Spleen (tissue), 11 donors: ENCODE measurements around the gene FYB1. TPM values are rescaled to one million over a fixed set of nuclear protein-coding genes. Genes with fewer than 3 reads are reported as not detected.

Experiments used
- DNase-seq: peaks from one replicate; pipeline ENCODE4 v3.0.0-alpha.2; 2020
- H3K27ac ChIP-seq, 8 donors: fragments of 200-600 bp; sonication (generic) in 7 of 8; 1 replicate in 4 of 8; 2 replicates in 4 of 8; pipeline versions ENCODE4 v1.5.0 to v1.8.0; 2016 to 2021; ENCODE audit warnings: inconsistent platforms in 4 of 8, mild to moderate bottlenecking in 4 of 8, moderate library complexity in 1 of 8
- H3K27me3 ChIP-seq, 7 donors: fragments of 200-600 bp; sonication (generic) in 6 of 7; replicated peaks in 1 of 7; 1 replicate in 4 of 7; 2 replicates in 3 of 7; pipeline versions ENCODE4 v1.5.0 to v1.8.0; 2016 to 2021; ENCODE audit warnings: inconsistent platforms in 3 of 7, mild to moderate bottlenecking in 1 of 7
- H3K36me3 ChIP-seq, 6 donors: fragments of 200-600 bp; sonication (generic) in 5 of 6; 1 replicate in 4 of 6; 2 replicates in 2 of 6; pipeline versions ENCODE4 v1.5.0 to v1.8.0; 2016 to 2021; ENCODE audit warnings: inconsistent platforms in 2 of 6
- H3K4me1 ChIP-seq, 6 donors: fragments of 200-600 bp; sonication (generic) in 5 of 6; 1 replicate in 3 of 6; 2 replicates in 3 of 6; pipeline versions ENCODE4 v1.5.0 to v1.8.0; 2016 to 2021; ENCODE audit warnings: inconsistent platforms in 3 of 6
- H3K4me3 ChIP-seq, 8 donors: fragments of 200-600 bp; sonication (generic) in 7 of 8; 1 replicate in 4 of 8; 2 replicates in 4 of 8; pipeline versions ENCODE4 v1.5.0 to v1.8.0; 2016 to 2021; ENCODE audit warnings: inconsistent platforms in 4 of 8, mild to moderate bottlenecking in 4 of 8, moderate library complexity in 2 of 8
- H3K9me3 ChIP-seq, 8 donors: fragments of 200-600 bp; sonication (generic) in 7 of 8; 1 replicate in 4 of 8; 2 replicates in 4 of 8; pipeline versions ENCODE4 v1.5.0 to v1.8.0; 2016 to 2021; ENCODE audit warnings: inconsistent platforms in 4 of 8
- CTCF ChIP-seq, 11 experiments: fragments of 200-600 bp in 7 of 11; fragments of 450-650 bp in 4 of 11; sonication (generic) in 4 of 11; IDR thresholded peaks in 8 of 11; conservative IDR thresholded peaks in 3 of 11; 1 replicate in 7 of 11; 2 replicates in 4 of 11; pipeline versions ENCODE4 v1.4.0 to v1.8.0; 2016 to 2021; ENCODE audit warnings: antibody characterized with exemption in 11 of 11, inconsistent platforms in 4 of 11, mild to moderate bottlenecking in 1 of 11
- POLR2A ChIP-seq, 3 donors: fragments of 450-650 bp; IDR thresholded peaks; one replicate each; pipeline ENCODE4 v1.5.1; 2017; ENCODE audit warnings: antibody characterized with exemption in 3 of 3, mild to moderate bottlenecking in 1 of 3
- POLR2AphosphoS5 ChIP-seq, 3 donors: sonication (generic); formaldehyde crosslinking; IDR thresholded peaks; one replicate each; pipeline ENCODE4 v1.5.1; 2017; ENCODE audit warnings: antibody characterized with exemption in 3 of 3
- WGBS, 5 donors: extraction: QIAGEN DNeasy Blood & Tissue Kit in 3 of 5; methylation state at CpG; one replicate each; pipeline versions ENCODE4 v1.1.5 to v1.1.7; 2013 to 2018; 5-methylcytosine and 5-hydroxymethylcytosine counted together
- intact Hi-C: fragments of 100-400 bp; cut with DNase I; formaldehyde crosslinking; loops from one replicate; pipeline ENCODE4 v1.15.0; 2023; ENCODE audit warnings: low total_unique reads
- polyA plus RNA-seq, 3 donors: library from polyadenylated mRNA; stranded (reverse); fragments of 200-250 nt; gene quantifications; one replicate each; pipeline ENCODE4 v1.2.1, GENCODE V29; 2013
- total RNA-seq, 7 donors: library from RNA; depleted of rRNA in 3 of 7; stranded (reverse); fragments of >200 nt in 3 of 7; fragmentation: NEBNext Ultra II Directional in 4 of 7; extraction: Animal tissue kit (Norgen Biotek cat#: 25700) in 4 of 7; gene quantifications; one replicate each; pipeline versions ENCODE4 v1.1.0 to v1.2.1, GENCODE V29; 2016 to 2021
- donor health status: healthy with polysubstance abuse.
- donor health status: DM: no; HTN: no; CAD: no; lungs with moderate emphysema.
- donor health status: DM: no; HTN: no; CAD: no.
- donor health status: Bipolar disorder and iron deficiency.
- donor health status: healthy.
- donor health status: DM: no; HTN: no; CAD: no.
- donor health status: DM: yes; HTN: yes; CAD: no.

Gene FYB1
- total and polyA plus RNA-seq, 10 donors = 21.0 to 287 (median 200) TPM

DNA sequence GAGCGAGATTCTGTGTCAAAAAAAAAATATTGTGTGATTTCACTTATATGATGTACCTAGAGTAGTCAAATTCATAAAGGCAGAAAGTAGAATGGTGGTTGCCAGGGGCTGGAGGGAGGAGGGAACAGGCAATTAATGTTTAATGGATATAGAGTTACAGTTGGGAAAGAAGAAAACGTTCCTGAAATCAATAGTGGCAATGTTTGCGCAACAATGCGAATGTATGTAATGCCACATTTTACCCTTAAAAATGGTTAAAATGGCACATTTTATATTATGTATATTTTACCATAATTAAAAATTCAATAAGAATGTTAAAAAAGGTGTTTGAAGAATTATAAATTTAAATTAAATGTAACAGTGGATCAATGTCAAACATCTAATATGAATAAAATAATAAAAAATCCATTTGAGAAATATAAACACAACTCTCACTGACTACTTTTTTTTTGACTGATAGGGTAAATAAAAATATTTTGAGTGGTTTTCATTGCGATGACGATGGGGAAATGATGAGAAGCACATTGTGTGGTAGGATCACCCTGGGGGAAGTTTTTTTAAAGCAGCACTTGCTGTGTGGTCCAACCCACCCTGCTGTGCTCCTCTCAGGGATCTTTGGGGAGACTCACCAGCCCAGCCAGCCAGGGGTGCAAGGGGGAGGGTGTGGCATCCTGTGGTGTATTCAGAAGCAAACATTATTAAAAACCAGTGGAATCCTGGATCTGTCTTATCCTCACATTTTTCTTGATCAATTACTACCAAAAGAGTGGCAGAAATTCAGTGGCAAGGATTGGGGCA is 4.3 kb downstream of the FYB1 start:
- Histone ChIP-seq H3K36me3 (no peaks in the 10 kb centered on the region), H3K9me3 (no peaks in the 10 kb centered on the region), H3K4me3 (peak overlapping the region in 1 of 8 donors; percentile 65), H3K27me3 (no peaks in the 10 kb centered on the region), H3K4me1 (peaks cover 22 to 99% (median 80%) of the 10 kb centered on the region in 6 donors), H3K27ac (peak overlapping the region in 7 of 8 donors; percentile 3 to 88 (median 79))
- 66 to 79% (median 70%) methylated on average over 6 of the region's 6 CpGs for WGBS, 5 donors
- no peak for TF ChIP-seq POLR2AphosphoS5 (IDR thresholded peaks at IDR 0.05)
- intact Hi-C loops = loop anchor here (5.0 kb wide), 2 partner anchors 67 to 357 kb away; no protein-coding TSS in a partner anchor
- no peak for DNase-seq

GRCh38 chr5:39213447-39214207 is 5.7 kb downstream of the FYB1 start:
- no peaks in the 10 kb centered on the region for H3K27me3 ChIP-seq
- TF ChIP-seq CTCF (IDR thresholded peaks at IDR 0.05 in 8 of 11, conservative IDR thresholded peaks at IDR 0.05 in 3 of 11) (no peak), POLR2A (IDR thresholded peaks at IDR 0.05) (no peak), POLR2AphosphoS5 (IDR thresholded peaks at IDR 0.05) (no peak)
- intact Hi-C loops = no loop called here
- no peak for DNase-seq
- peaks cover 0 to 9% (median 0%) of the 10 kb centered on the region in 6 donors for H3K36me3 ChIP-seq
- peak overlapping the region in 1 of 8 donors; percentile 31 for H3K4me3 ChIP-seq
- WGBS, 5 donors = 52 to 61% (median 58%) methylated on average over 6 of the region's 6 CpGs
- peak overlapping the region; percentile 39 to 88 (median 78) for H3K27ac ChIP-seq
- H3K9me3 ChIP-seq = no peaks in the 10 kb centered on the region
- peaks cover 23 to 100% (median 88%) of the 10 kb centered on the region in 6 donors for H3K4me1 ChIP-seq

DNA sequence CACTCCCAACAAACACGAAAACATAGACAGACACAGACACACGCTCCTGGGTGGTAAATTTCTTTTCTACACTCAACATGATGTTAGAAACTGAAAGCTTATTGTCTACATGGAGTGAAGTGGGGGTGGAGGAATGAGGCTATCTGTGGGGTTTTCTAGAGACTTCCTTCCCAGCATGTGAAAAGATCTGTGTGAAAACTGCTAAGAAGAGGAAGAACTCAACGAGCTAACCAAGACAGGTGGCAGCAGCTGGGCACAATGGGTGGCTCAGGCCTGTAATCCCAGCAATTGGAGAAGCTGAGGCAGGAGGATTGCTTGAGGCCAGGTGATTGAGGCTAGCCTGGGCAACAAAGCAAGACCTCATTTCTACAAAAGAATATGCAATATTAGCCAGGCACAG is 7.6 kb downstream of the FYB1 start:
- TF ChIP-seq POLR2AphosphoS5 (IDR thresholded peaks at IDR 0.05) = no peak
- no peak for TF ChIP-seq POLR2A (IDR thresholded peaks at IDR 0.05)
- TF ChIP-seq CTCF (IDR thresholded peaks at IDR 0.05 in 8 of 11, conservative IDR thresholded peaks at IDR 0.05 in 3 of 11) = no peak
- 39 to 53% (median 51%) methylated on average over 3 of the region's 3 CpGs for WGBS, 5 donors
- Histone ChIP-seq H3K4me3 (peak overlapping the region in 1 of 8 donors; percentile 8), H3K27ac (peak overlapping the region; percentile 42 to 88 (median 78)), H3K9me3 (no peaks in the 10 kb centered on the region), H3K27me3 (no peaks in the 10 kb centered on the region), H3K36me3 (peaks cover 0 to 9% (median 0%) of the 10 kb centered on the region in 6 donors), H3K4me1 (peaks cover 23 to 100% (median 80%) of the 10 kb centered on the region in 6 donors)
- DNase-seq = no peak
- intact Hi-C loops = no loop called here

DNA sequence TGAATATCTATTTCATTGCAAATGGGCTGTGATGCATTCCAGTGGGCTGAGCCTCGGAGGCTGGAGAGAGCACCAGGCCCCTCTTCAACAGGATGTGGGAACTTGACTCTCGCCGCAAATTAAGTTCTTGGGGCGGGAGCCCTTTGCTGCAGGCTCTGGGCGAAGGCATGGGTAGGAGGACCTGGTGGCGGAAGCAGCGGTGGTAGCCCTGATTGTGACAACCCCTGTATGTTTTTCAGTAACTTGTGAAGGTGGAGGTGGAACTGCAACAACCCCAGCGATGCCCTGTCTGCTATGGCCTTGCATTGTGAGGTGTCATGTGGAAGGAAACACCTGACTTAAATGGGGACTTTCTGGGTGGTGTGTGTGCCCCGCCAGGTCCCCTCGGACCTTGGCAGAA is 9.4 kb downstream of the FYB1 start:
- no peak for TF ChIP-seq CTCF (IDR thresholded peaks at IDR 0.05 in 8 of 11, conservative IDR thresholded peaks at IDR 0.05 in 3 of 11)
- no peak for TF ChIP-seq POLR2A (IDR thresholded peaks at IDR 0.05)
- peak; percentile 44 to 71 (median 68) for TF ChIP-seq POLR2AphosphoS5 (IDR thresholded peaks at IDR 0.05)
- WGBS, 5 donors = 6 to 57% (median 28%) methylated on average over 10 of the region's 10 CpGs
- Histone ChIP-seq H3K36me3 (peaks cover 0 to 9% (median 0%) of the 10 kb centered on the region in 6 donors), H3K27me3 (no peaks in the 10 kb centered on the region), H3K4me1 (peaks cover 23 to 100% (median 76%) of the 10 kb centered on the region in 6 donors), H3K4me3 (peak overlapping the region in 3 of 8 donors; percentile 1 to 36 (median 7)), H3K27ac (peak overlapping the region in 7 of 8 donors; percentile 39 to 88 (median 79)), H3K9me3 (no peaks in the 10 kb centered on the region)
- intact Hi-C loops = no loop called here
- peak; percentile 91 for DNase-seq
